Cardiac fibroblast (primary cell): ENCODE data around the gene DISP3.
A peak's percentile ranks its signal among the peaks of the same experiment; 100 is the strongest.

Source experiments
- DNase-seq, 2 donors: peaks; one replicate each; pipeline versions ENCODE4 v3.0.0 to v3.0.0-alpha.2; 2010; ENCODE audit warnings: low read depth in 2 of 2
- H3K4me3 ChIP-seq, 2 donors: replicated peaks in 1 of 2; 1 replicate in 1 of 2; 2 replicates in 1 of 2; pipeline ENCODE4 v1.5.1; 2011; ENCODE audit warnings: low read depth in 2 of 2, low read length in 2 of 2, mild to moderate bottlenecking in 2 of 2, moderate library complexity in 1 of 2
- CTCF ChIP-seq: IDR thresholded peaks from one replicate; pipeline ENCODE4 v1.5.1; 2011; ENCODE audit warnings: low read depth, mild to moderate bottlenecking, low read length, inconsistent platforms

The DISP3 gene

GRCh38 chr1:11569551-11569950 lies 90.6 kb downstream of the DISP3 start:
- DNase-seq = no peak
- no peak overlapping the region for H3K4me3 ChIP-seq
- no peak for TF ChIP-seq CTCF

GRCh38 chr1:11569954-11570353 lies 91.0 kb downstream of the DISP3 start:
- no peak for DNase-seq
- no peak overlapping the region for H3K4me3 ChIP-seq
- no peak for TF ChIP-seq CTCF

GRCh38 chr1:11570821-11571380 lies 91.9 kb downstream of the DISP3 start:
- no peak for DNase-seq

GRCh38 chr1:11571906-11572616 lies 93.1 kb downstream of the DISP3 start:
- no peak for DNase-seq
- no peak overlapping the region for H3K4me3 ChIP-seq
- peak; percentile 11 for TF ChIP-seq CTCF

More at GRCh38 chr1:11570821-11571380, 91.9 kb downstream of the DISP3 start:
- no peak for TF ChIP-seq CTCF
- no peak overlapping the region for H3K4me3 ChIP-seq

- H3K4me3 ChIP-seq = no peak overlapping the region
- no peak for DNase-seq
- no peak for TF ChIP-seq CTCF
Measured at GRCh38 chr1:11573116-11573692, 94.2 kb downstream of the DISP3 start.

- H3K4me3 ChIP-seq = no peak overlapping the region
- TF ChIP-seq CTCF = no peak
- no peak for DNase-seq
Measured at GRCh38 chr1:11575553-11575952, 96.6 kb downstream of the DISP3 start.
